ENCODE results near the gene ARHGEF37. TPM values are rescaled to one million over a fixed set of nuclear protein-coding genes. Genes with fewer than 3 reads are reported as not detected.

Gene ARHGEF37
- total and polyA plus RNA-seq, 2 of the 8 experiments (the other 6 are each of a cell fraction or from before 2014, with no cell fraction given), result 0.21 to 0.48 TPM

DNA sequence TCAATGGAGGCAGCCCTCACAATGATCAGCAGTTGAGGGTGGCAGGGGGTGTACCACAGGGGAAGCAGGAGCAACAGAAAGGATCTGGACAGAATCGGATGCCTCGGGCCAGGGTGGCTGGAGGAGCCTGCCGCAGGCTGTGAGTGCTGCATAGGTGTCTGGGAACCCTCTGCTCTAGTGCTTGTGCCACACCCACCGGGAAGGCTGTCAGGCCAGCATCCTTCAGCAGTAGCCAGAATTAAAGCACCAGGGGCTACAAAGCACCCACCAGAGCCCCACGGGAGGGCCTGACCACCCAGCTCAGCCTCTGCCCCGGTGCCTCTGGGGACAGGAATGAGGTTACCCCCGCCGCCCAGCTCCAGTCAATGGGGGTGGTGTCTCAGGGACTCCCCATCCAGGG, 49.0 kb downstream of the ARHGEF37 start:
- Histone ChIP-seq H3K18ac (ENCODE audit: extremely low read depth, low read length) (no peak overlapping the region), H2BK120ac (replicated peaks; ENCODE audit: low read depth, low read length) (no peak overlapping the region), H3K9me3 (ENCODE audit: insufficient read depth in 2 of 2, low read depth in 1 of 2, low read length in 1 of 2) (no peaks in the 10 kb centered on the region), H2BK20ac (ENCODE audit: low read length) (no peak overlapping the region), H3K9ac (replicated peaks in 1 of 4; ENCODE audit: extremely low read depth in 1 of 4, low read depth in 3 of 4, low read length in 3 of 4) (no peak overlapping the region), H4K91ac (replicated peaks; ENCODE audit: insufficient read length, low read length) (no peak overlapping the region), H2AFZ (ENCODE audit: low read length) (no peak overlapping the region), H3K36me3 (ENCODE audit: control insufficient read depth in 2 of 4, insufficient read depth in 4 of 4, low read length in 3 of 4) (no peaks in the 10 kb centered on the region), H3K23ac (ENCODE audit: insufficient read length) (no peak overlapping the region), H2BK15ac (ENCODE audit: low read length) (no peak overlapping the region), H3K14ac (ENCODE audit: insufficient read length) (no peak overlapping the region), H2BK12ac (ENCODE audit: low read depth, low read length) (no peak overlapping the region), H2BK5ac (ENCODE audit: low read depth, low read length) (no peak overlapping the region), H4K8ac (ENCODE audit: extremely low read depth, insufficient read depth, low read length) (no peak overlapping the region), H3K56ac (replicated peaks; ENCODE audit: insufficient read length, low read depth, low read length) (no peak overlapping the region), H3K23me2 (ENCODE audit: low read depth, low read length) (no peaks in the 10 kb centered on the region; the same call in 1 of the 2 replicates), H3K27ac (ENCODE audit: low read depth, low read length) (no peak overlapping the region), H3K4me1 (replicated peaks in 1 of 4; ENCODE audit: control insufficient read depth in 3 of 4, insufficient read depth in 4 of 4, low read length in 3 of 4) (peaks cover 12 to 16% (median 12%) of the 10 kb centered on the region in 4 experiments), H3K4me2 (ENCODE audit: insufficient read depth in 1 of 2, low read depth in 2 of 2, low read length in 2 of 2) (no peak overlapping the region), H4K20me1 (replicated peaks in 1 of 2; ENCODE audit: control insufficient read depth in 1 of 2, insufficient read depth in 2 of 2, low read length in 2 of 2) (no peaks in the 10 kb centered on the region), H3K4me3 (ENCODE audit: extremely low read depth in 1 of 4, insufficient read depth in 2 of 4, low read depth in 3 of 4, low read length in 4 of 4) (no peak overlapping the region), H3K27me3 (replicated peaks in 1 of 4; ENCODE audit: control insufficient read depth in 3 of 4, extremely low read depth in 1 of 4, insufficient read depth in 3 of 4, low read length in 3 of 4) (no peaks in the 10 kb centered on the region), H3K79me2 (ENCODE audit: control insufficient read depth in 1 of 2, insufficient read depth in 2 of 2, low read length in 2 of 2) (no peaks in the 10 kb centered on the region), H3K4ac (replicated peaks; ENCODE audit: insufficient read length, low read depth, low read length) (no peak overlapping the region), H3K79me1 (ENCODE audit: low read depth, low read length) (no peaks in the 10 kb centered on the region), H2AK5ac (ENCODE audit: low read depth, low read length) (no peak overlapping the region), H4K5ac (ENCODE audit: insufficient read length, low read depth, low read length) (no peak overlapping the region)
- FAIRE-seq (no peak), DNase-seq (ENCODE audit: low read depth in 1 of 2, low spot score in 2 of 2) (no peak)
- WGBS, 2 experiments (ENCODE audit: extremely low coverage in 1 of 2, insufficient coverage in 1 of 2, insufficient read length in 1 of 2, insufficient replicate concordance in 2 of 2, low coverage in 1 of 2, low lambda C conversion rate in 2 of 2, missing lambda C conversion rate in 1 of 2), result 91% methylated on average over 8 of the region's 8 CpGs; no CpG with 5 or more reads in 1 of the 2 experiments
- TF ChIP-seq, protein P1, sequence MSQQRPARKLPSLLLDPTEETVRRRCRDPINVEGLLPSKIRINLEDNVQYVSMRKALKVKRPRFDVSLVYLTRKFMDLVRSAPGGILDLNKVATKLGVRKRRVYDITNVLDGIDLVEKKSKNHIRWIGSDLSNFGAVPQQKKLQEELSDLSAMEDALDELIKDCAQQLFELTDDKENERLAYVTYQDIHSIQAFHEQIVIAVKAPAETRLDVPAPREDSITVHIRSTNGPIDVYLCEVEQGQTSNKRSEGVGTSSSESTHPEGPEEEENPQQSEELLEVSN (IDR thresholded peaks at IDR 0.05), result no peak
- TF ChIP-seq GABPA (IDR thresholded peaks at IDR 0.05; ENCODE audit: borderline replicate concordance, insufficient read depth, low read length) (no peak), SP1 (IDR thresholded peaks at IDR 0.05; ENCODE audit: low read depth, low read length) (no peak), POLR2AphosphoS5 (IDR thresholded peaks at IDR 0.05; ENCODE audit: low read depth, low read length) (no peak), CHD1 (IDR thresholded peaks at IDR 0.05; ENCODE audit: low read depth, low read length) (no peak), SP2 (IDR thresholded peaks at IDR 0.05; ENCODE audit: low read length) (no peak)
- ChIA-PET POLR2A (ENCODE audit: partially characterized antibody) (no interaction called here), CTCF (ENCODE audit: partially characterized antibody) (interaction anchor here (1.3 to 19.9 kb wide), 2 partner anchors 31 to 201 kb away, joined by 4 to 470 read pairs; no protein-coding TSS in a partner anchor)
